Activated CD8-positive, alpha-beta T cell treated with anti-CD3 and anti-CD28 coated beads, Interleukin-2, amount 10 ng/mL, durations not matched to agents 7 days and 5 days (primary cell): ENCODE measurements around the gene LHFPL2. TPM values are rescaled to one million over a fixed set of nuclear protein-coding genes. Genes with fewer than 3 reads are reported as not detected.

ENCODE experiments used
- ATAC-seq: fragments of 150-1000 bp; cut with Tn5 transposase; one replicate; pipeline ENCODE4 v1.10.0; 2021; ENCODE audit warnings: moderate library complexity
- CTCF ChIA-PET: fragments of 350-600 bp; sonication (Branson Sonifier 250); formaldehyde crosslinking; loops from one replicate; lab custom pipeline; 2021; ENCODE audit warnings: antibody characterized with exemption; lab: Charles Lee
- POLR2A ChIA-PET: fragments of 350-600 bp; sonication (Branson Sonifier 250); formaldehyde crosslinking; loops from one replicate; lab custom pipeline; 2021; ENCODE audit warnings: antibody characterized with exemption; lab: Charles Lee
- DNase-seq: peaks from one replicate; pipeline ENCODE4 v3.0.0-alpha.2; 2020
- H3K27ac Mint-ChIP-seq: one replicate; pipeline ENCODE4 v1.8.0; 2021; ENCODE audit warnings: mild to moderate bottlenecking, mixed read lengths
- H3K27me3 Mint-ChIP-seq: one replicate; pipeline ENCODE4 v1.8.0; 2021; ENCODE audit warnings: low read depth, mixed read lengths
- H3K36me3 Mint-ChIP-seq: one replicate; pipeline ENCODE4 v1.8.0; 2021; ENCODE audit warnings: low read depth, mixed read lengths
- H3K4me1 Mint-ChIP-seq: one replicate; pipeline ENCODE4 v1.8.0; 2021; ENCODE audit warnings: low read depth, mixed read lengths
- H3K4me3 Mint-ChIP-seq: one replicate; pipeline ENCODE4 v1.8.0; 2021; ENCODE audit warnings: mild to moderate bottlenecking, mixed read lengths
- H3K9me3 Mint-ChIP-seq: one replicate; pipeline ENCODE4 v1.8.0; 2022; ENCODE audit warnings: mixed read lengths; ENCODE audit not compliant: insufficient read depth
- total RNA-seq, 2 experiments: library from RNA; stranded (reverse); gene quantifications; one replicate each; pipeline ENCODE4 v1.2.3, GENCODE V29; 2021

LHFPL2 gene
- total RNA-seq, 2 experiments from 2014 or later, result 0.34 TPM; not detected in 1

- H3K36me3 Mint-ChIP-seq, result no peaks in the 10 kb centered on the region
- peaks cover 3% of the 10 kb centered on the region for H3K4me1 Mint-ChIP-seq
- no peak for ATAC-seq
- no peaks in the 10 kb centered on the region for H3K9me3 Mint-ChIP-seq
- no peak for DNase-seq
- no peak overlapping the region for H3K4me3 Mint-ChIP-seq
- H3K27me3 Mint-ChIP-seq, result peaks cover 13% of the 10 kb centered on the region
- CTCF ChIA-PET, result no interaction called here
- H3K27ac Mint-ChIP-seq, result no peak overlapping the region
- POLR2A ChIA-PET, result interaction anchor here (0.8 kb wide), 1 partner anchor 33 kb away, joined by 3 read pairs; no protein-coding TSS in a partner anchor
Measured at GRCh38 chr5:78569441-78569840, 79.1 kb downstream of the LHFPL2 start.

- CTCF ChIA-PET, result no interaction called here
- H3K27me3 Mint-ChIP-seq, result peaks cover 11% of the 10 kb centered on the region
Measured at GRCh38 chr5:78568676-78569075, 79.9 kb downstream of the LHFPL2 start.

GRCh38 chr5:78568212-78568611, 80.4 kb downstream of the LHFPL2 start:
- no peak for ATAC-seq

More at GRCh38 chr5:78568676-78569075, 79.9 kb downstream of the LHFPL2 start:
- DNase-seq (no peak), ATAC-seq (no peak)
- H3K4me3 Mint-ChIP-seq, result no peak overlapping the region
- POLR2A ChIA-PET, result no interaction called here
- H3K4me1 Mint-ChIP-seq, result peaks cover 3% of the 10 kb centered on the region
- H3K9me3 Mint-ChIP-seq, result no peaks in the 10 kb centered on the region
- no peaks in the 10 kb centered on the region for H3K36me3 Mint-ChIP-seq
- H3K27ac Mint-ChIP-seq, result no peak overlapping the region

GRCh38 chr5:78567617-78568016, 81.0 kb downstream of the LHFPL2 start:
- no peak for DNase-seq
- no peak overlapping the region for H3K27ac Mint-ChIP-seq
- no peak for ATAC-seq
- ChIA-PET CTCF (no interaction called here), POLR2A (no interaction called here)
- no peak overlapping the region for H3K4me3 Mint-ChIP-seq
- peaks cover 17% of the 10 kb centered on the region for H3K27me3 Mint-ChIP-seq
- H3K36me3 Mint-ChIP-seq, result no peaks in the 10 kb centered on the region
- H3K4me1 Mint-ChIP-seq, result no peaks in the 10 kb centered on the region
- no peaks in the 10 kb centered on the region for H3K9me3 Mint-ChIP-seq

More at GRCh38 chr5:78568212-78568611, 80.4 kb downstream of the LHFPL2 start:
- peaks cover 13% of the 10 kb centered on the region for H3K27me3 Mint-ChIP-seq
- no peak for DNase-seq
- ChIA-PET CTCF (no interaction called here), POLR2A (no interaction called here)
- H3K36me3 Mint-ChIP-seq, result no peaks in the 10 kb centered on the region
- no peaks in the 10 kb centered on the region for H3K9me3 Mint-ChIP-seq
- H3K4me1 Mint-ChIP-seq, result peaks cover 3% of the 10 kb centered on the region
- H3K27ac Mint-ChIP-seq, result no peak overlapping the region
- H3K4me3 Mint-ChIP-seq, result no peak overlapping the region

- ChIA-PET POLR2A (no interaction called here), CTCF (no interaction called here)
- peaks cover 17% of the 10 kb centered on the region for H3K27me3 Mint-ChIP-seq
- no peaks in the 10 kb centered on the region for H3K4me1 Mint-ChIP-seq
- ATAC-seq (no peak), DNase-seq (no peak)
- no peaks in the 10 kb centered on the region for H3K36me3 Mint-ChIP-seq
- no peaks in the 10 kb centered on the region for H3K9me3 Mint-ChIP-seq
- H3K4me3 Mint-ChIP-seq, result no peak overlapping the region
- no peak overlapping the region for H3K27ac Mint-ChIP-seq
Measured at GRCh38 chr5:78566747-78567425, 81.7 kb downstream of the LHFPL2 start.

- H3K9me3 Mint-ChIP-seq, result no peaks in the 10 kb centered on the region
- no peaks in the 10 kb centered on the region for H3K36me3 Mint-ChIP-seq
- H3K27me3 Mint-ChIP-seq, result peaks cover 20% of the 10 kb centered on the region
- H3K4me1 Mint-ChIP-seq, result no peaks in the 10 kb centered on the region
- CTCF ChIA-PET, result no interaction called here
- H3K27ac Mint-ChIP-seq, result no peak overlapping the region
- DNase-seq (no peak), ATAC-seq (no peak)
- no peak overlapping the region for H3K4me3 Mint-ChIP-seq
- POLR2A ChIA-PET, result interaction anchor here (0.6 to 0.8 kb wide), 2 partner anchors 81 to 149 kb away, joined by 3 to 4 read pairs; no protein-coding TSS in a partner anchor
Measured at GRCh38 chr5:78565395-78565794, 83.2 kb downstream of the LHFPL2 start.

- Mint-ChIP-seq H3K4me1 (peaks cover 2% of the 10 kb centered on the region), H3K36me3 (no peaks in the 10 kb centered on the region), H3K4me3 (no peak overlapping the region), H3K9me3 (no peaks in the 10 kb centered on the region), H3K27ac (no peak overlapping the region), H3K27me3 (peaks cover 30% of the 10 kb centered on the region)
- ChIA-PET CTCF (interaction anchor here (0.6 kb wide), 1 partner anchor 837 kb away, joined by 4 read pairs; no protein-coding TSS in a partner anchor), POLR2A (no interaction called here)
- ATAC-seq (no peak), DNase-seq (no peak)
Measured at GRCh38 chr5:78563621-78564020, 85.0 kb downstream of the LHFPL2 start.

- Mint-ChIP-seq H3K27me3 (peaks cover 31% of the 10 kb centered on the region), H3K4me1 (peaks cover 2% of the 10 kb centered on the region), H3K4me3 (no peak overlapping the region), H3K27ac (no peak overlapping the region), H3K9me3 (no peaks in the 10 kb centered on the region), H3K36me3 (no peaks in the 10 kb centered on the region)
- ATAC-seq (no peak), DNase-seq (no peak)
- POLR2A ChIA-PET, result no interaction called here
- CTCF ChIA-PET, result no interaction called here
Measured at GRCh38 chr5:78562714-78563330, 85.8 kb downstream of the LHFPL2 start.

- H3K27me3 Mint-ChIP-seq, result peaks cover 31% of the 10 kb centered on the region
- peaks cover 2% of the 10 kb centered on the region for H3K4me1 Mint-ChIP-seq
- no peak for DNase-seq
- no peaks in the 10 kb centered on the region for H3K36me3 Mint-ChIP-seq
- H3K27ac Mint-ChIP-seq, result no peak overlapping the region
- ATAC-seq, result no peak
- POLR2A ChIA-PET, result no interaction called here
- CTCF ChIA-PET, result no interaction called here
- no peak overlapping the region for H3K4me3 Mint-ChIP-seq
- H3K9me3 Mint-ChIP-seq, result no peaks in the 10 kb centered on the region
Measured at GRCh38 chr5:78562001-78562400, 86.6 kb downstream of the LHFPL2 start.

GRCh38 chr5:78561261-78561660, 87.3 kb downstream of the LHFPL2 start:
- POLR2A ChIA-PET, result no interaction called here
- no peak overlapping the region for H3K4me3 Mint-ChIP-seq
- no peaks in the 10 kb centered on the region for H3K36me3 Mint-ChIP-seq
- CTCF ChIA-PET, result no interaction called here
- DNase-seq (no peak), ATAC-seq (no peak)
- H3K4me1 Mint-ChIP-seq, result peaks cover 2% of the 10 kb centered on the region
- H3K9me3 Mint-ChIP-seq, result no peaks in the 10 kb centered on the region
- H3K27ac Mint-ChIP-seq, result no peak overlapping the region
- peaks cover 32% of the 10 kb centered on the region for H3K27me3 Mint-ChIP-seq

GRCh38 chr5:78560000-78560855, 88.3 kb downstream of the LHFPL2 start:
- H3K36me3 Mint-ChIP-seq, result no peaks in the 10 kb centered on the region
- H3K4me3 Mint-ChIP-seq, result no peak overlapping the region
- CTCF ChIA-PET, result no interaction called here
- H3K4me1 Mint-ChIP-seq, result peaks cover 2% of the 10 kb centered on the region
- no peaks in the 10 kb centered on the region for H3K9me3 Mint-ChIP-seq
- DNase-seq, result no peak
- no peak for ATAC-seq
- no peak overlapping the region for H3K27ac Mint-ChIP-seq
- H3K27me3 Mint-ChIP-seq, result peaks cover 35% of the 10 kb centered on the region
- POLR2A ChIA-PET, result no interaction called here

GRCh38 chr5:78557601-78558000, 91.0 kb downstream of the LHFPL2 start:
- no peak for ATAC-seq
- Mint-ChIP-seq H3K27me3 (peaks cover 34% of the 10 kb centered on the region), H3K27ac (no peak overlapping the region), H3K4me3 (no peak overlapping the region), H3K4me1 (peaks cover 8% of the 10 kb centered on the region), H3K9me3 (no peaks in the 10 kb centered on the region), H3K36me3 (no peaks in the 10 kb centered on the region)
- ChIA-PET CTCF (no interaction called here), POLR2A (no interaction called here)
- no peak for DNase-seq
